Stimulated activated CD8-positive, alpha-beta memory T cell treated with anti-CD3 and anti-CD28 coated beads, Interleukin-15, amount 100 ng/mL, for 4 hours (primary cell): ENCODE data around the gene ERP27.

Source experiments
- DNase-seq, 2 donors: peaks; one replicate each; pipeline ENCODE4 v3.0.0-alpha.2; 2020; ENCODE audit warnings: low read depth in 2 of 2

The ERP27 gene

DNA sequence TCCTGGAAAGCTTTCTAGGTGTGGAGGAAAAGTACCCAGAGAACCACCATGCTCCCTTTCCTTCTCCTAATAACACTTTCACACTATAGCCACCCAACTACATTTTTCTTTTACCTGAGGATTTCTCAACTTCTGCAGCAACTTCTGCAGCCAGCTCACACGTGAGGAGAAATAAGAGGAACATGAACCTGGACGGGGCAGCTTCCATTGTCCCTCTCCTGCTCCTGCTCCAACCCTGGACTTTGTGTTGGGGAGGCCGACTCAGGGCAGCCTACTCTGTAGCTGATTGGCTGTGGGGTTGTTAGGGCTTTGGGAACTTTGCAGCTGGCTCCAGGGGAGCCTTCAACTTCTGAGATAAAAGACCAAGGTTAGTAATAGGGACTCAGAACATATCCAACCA is at the start of gene ERP27:
ERP27 (minus strand) TSS at position 237 of the 400 bp plus-strand sequence; CDS start at position 208, 29 bp downstream.
- no peak for DNase-seq

DNA sequence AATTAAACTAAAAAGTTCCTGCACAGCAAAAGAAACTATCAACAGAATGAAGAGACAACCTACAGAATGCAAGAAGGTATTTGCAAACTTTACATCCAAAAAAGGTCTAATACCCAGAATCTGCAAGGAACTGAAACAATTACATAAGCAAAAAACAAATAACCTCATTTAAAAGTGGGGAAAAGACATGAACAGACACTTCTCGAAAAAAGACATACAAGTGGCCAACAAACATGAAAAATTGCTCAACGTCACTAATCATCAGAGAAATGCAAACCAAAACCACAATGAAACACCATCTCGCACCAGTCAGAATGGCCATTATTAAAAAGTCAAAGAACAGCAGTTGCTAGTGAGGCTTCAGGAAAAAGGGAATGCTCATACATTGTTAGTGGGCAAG is 49.7 kb upstream of the ERP27 start:
- no peak for DNase-seq

DNA sequence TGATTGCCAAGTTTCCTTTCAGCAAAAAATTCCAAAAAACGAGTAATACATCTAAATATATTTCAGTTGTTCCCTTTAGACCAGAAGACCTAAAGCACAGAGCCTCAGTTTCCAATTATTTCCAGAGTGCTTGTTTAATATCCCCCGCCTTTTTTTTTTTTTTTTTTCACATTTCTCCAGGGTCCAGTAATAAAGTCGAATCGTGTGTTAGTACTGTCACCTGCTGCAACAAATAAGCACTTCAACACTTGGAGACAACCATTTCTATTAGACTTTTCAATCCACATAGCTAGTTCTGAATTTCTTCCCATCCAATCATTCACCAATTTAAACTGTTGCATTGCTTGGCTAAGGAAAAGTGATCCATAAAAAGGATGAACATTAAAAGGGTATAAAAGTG is 48.1 kb upstream of the ERP27 start:
- DNase-seq, result no peak

- DNase-seq, result no peak
Measured at GRCh38 chr12:14984766-14985285, 46.5 kb upstream of the ERP27 start.

DNA sequence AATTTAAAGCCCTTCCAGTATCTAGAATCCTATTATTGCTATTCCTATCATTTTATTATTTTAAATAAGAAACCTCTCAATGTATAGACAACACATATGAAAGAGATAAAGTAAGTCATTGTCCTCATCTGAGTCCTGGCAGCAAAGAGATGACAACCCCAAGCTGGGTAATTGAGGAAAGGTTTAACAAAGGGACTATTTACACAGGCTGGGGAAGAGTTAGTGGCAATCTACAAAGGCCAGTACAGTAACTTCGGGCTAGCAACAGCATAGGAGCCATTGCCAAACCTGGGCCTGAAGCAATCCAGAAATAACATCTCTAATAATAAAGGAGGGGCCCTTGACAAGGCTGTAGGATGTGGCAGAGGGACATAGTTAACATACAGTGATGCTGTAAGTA is 45.7 kb upstream of the ERP27 start:
- DNase-seq, result no peak

- DNase-seq, result no peak
Measured at GRCh38 chr12:14982991-14983390, 44.7 kb upstream of the ERP27 start.

DNA sequence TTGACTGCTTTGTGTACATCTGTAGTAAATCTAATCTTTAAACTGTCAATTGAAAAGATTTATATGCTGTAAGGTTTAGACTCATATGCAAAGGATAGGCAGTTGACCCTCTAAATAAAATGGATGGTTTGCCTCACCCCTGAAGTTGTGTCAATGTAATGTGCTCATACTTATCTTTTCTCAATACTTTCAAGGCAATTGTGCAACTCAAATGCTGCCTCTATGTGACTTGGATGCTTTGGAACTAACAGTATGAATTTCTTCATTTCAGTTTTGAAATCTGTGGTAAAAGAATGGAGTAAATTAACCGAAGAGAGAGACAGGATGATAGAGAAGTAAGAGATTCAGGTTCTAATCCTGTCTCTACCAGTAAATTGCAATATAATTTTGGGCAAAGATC is 44.2 kb upstream of the ERP27 start:
- DNase-seq, result no peak

GRCh38 chr12:14981049-14981448 is 42.7 kb upstream of the ERP27 start:
- DNase-seq, result no peak

- DNase-seq, result no peak
Measured at GRCh38 chr12:14979468-14979867, 41.1 kb upstream of the ERP27 start.

DNA sequence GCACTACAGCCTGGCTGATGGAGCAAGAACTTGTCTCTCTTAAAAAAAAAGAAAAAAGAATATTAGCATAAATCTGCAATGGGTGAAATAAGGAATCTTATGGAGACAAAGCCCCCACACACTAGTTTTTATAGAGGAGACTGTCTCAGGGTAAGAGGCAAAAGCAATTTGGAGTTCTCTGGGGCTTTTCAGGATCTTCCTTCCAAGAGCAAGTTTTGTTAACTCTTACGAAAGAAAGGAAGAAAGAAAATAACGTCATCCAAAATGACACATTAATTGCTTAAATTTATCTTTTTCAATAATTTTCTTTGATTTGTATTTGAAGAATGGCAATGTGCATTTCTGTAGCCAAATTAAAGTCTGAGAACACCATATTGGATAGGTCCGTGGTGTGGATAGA is 38.3 kb upstream of the ERP27 start:
- no peak for DNase-seq

- no peak for DNase-seq
Measured at GRCh38 chr12:14975457-14975856, 37.1 kb upstream of the ERP27 start.

DNA sequence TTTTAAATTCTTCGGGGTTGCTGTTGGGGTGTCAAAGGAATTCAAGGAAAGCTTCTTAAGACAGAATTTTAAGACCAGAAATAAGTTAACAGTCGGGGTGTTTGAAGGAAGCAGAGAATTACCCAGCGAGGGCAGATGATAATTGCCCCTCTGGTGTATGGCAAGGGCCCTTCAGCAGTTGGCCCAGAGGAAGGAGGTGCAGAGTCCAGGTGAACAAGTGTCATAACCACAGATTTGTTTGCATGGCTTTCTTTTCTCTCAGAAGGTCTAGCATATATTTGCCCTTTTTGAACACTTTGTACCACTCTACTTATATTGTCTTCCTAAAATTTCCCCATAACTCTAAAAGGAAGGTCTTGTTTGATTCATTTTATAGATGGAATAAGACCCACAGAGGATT is 36.3 kb upstream of the ERP27 start:
- no peak for DNase-seq

DNA sequence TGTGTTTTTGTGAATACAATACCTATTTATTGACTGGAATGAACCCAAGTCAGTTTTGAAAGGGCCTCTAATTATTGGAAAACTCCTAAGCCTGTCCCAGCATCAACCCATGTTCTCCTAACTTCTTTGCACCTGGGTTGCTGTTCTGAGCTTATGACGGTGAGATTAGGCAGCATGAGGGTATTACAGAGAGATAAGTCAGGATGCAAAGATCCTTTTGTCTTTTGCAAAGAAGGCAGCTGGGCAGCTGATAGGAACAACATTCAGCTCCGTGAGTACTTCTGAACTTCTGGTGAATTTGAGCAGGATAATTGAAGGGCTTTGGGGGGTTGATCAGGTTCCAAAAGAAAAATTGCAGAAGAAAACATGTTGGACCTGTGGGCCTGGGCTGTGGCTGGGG is 34.5 kb upstream of the ERP27 start, which contains the start of gene PDE6H:
PDE6H (plus strand) TSS at position 227 of the 400 bp plus-strand sequence. CDS start 4,971 bp downstream, outside the sequence.
- no peak for DNase-seq

DNA sequence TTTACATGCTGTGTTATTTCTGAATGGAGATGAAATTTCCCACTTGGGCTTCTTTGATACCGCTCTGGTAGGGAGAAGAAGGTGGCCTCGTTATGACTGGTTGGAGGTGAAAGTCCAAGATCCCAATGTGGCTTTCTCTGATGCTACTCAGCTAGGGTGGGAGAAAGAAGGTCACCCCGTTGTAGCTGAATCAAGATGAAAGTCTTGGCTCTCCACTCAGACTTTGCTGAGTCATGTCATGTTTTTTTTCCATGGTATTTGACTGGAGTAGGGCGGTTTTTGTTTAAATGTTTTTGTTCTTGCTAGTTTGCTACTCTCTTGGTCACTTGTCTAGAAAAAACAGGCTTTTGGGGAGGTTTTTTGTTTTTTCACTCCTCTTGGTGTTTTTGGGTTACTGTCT is 32.1 kb upstream of the ERP27 start:
- no peak for DNase-seq

DNA sequence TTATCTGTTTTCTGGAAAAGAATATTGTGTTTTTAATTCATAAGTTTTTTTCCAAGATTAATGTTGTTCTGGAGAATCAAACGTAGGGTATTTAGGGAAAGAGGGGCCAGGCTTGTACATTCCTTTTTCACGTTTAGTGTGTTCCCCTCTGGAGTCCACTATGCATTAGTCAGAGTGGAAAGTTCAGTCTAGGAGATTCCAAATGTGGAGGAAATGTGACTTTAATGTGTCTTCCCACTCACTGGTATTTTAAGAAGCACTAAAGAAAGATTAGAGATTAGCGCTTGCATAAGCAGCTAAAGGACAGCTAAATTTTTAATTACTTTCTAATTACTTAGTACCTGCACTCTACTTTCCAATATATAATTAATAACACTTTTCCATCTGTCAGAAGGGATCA is 30.1 kb upstream of the ERP27 start:
- DNase-seq, result no peak

GRCh38 chr12:14965221-14965620 is 26.9 kb upstream of the ERP27 start:
- no peak for DNase-seq

DNA sequence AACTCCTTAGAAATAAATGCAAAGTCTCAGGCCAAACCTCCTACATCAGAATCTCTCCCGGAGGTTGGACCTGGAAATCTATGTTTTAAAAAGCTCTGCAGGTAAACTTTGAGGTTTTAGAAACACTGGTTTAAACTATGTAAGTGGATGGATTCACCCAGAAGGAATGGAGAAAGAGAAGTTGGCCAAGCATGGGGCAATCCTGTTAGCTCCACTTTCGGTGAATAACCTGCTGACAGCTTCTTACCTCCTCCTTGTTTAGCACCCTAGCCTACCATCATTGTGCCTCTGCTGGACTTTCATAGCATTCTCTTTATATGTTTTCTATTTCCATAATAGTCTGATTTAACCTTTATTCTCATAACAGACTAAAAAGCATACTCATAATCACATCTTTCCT is 26.1 kb upstream of the ERP27 start:
- no peak for DNase-seq

- no peak for DNase-seq
Measured at GRCh38 chr12:14963520-14963919, 25.2 kb upstream of the ERP27 start.

GRCh38 chr12:14962797-14963196 is 24.5 kb upstream of the ERP27 start:
- no peak for DNase-seq

GRCh38 chr12:14962153-14962539 is 23.8 kb upstream of the ERP27 start:
- DNase-seq, result no peak

- DNase-seq, result peak; percentile 46 to 62
Measured at GRCh38 chr12:14961466-14962152, 23.3 kb upstream of the ERP27 start, which contains the start of gene ARHGDIB. ARHGDIB (minus strand) TSS chr12:14961601; CDS start chr12:14950712, 10,889 bp downstream.

DNA sequence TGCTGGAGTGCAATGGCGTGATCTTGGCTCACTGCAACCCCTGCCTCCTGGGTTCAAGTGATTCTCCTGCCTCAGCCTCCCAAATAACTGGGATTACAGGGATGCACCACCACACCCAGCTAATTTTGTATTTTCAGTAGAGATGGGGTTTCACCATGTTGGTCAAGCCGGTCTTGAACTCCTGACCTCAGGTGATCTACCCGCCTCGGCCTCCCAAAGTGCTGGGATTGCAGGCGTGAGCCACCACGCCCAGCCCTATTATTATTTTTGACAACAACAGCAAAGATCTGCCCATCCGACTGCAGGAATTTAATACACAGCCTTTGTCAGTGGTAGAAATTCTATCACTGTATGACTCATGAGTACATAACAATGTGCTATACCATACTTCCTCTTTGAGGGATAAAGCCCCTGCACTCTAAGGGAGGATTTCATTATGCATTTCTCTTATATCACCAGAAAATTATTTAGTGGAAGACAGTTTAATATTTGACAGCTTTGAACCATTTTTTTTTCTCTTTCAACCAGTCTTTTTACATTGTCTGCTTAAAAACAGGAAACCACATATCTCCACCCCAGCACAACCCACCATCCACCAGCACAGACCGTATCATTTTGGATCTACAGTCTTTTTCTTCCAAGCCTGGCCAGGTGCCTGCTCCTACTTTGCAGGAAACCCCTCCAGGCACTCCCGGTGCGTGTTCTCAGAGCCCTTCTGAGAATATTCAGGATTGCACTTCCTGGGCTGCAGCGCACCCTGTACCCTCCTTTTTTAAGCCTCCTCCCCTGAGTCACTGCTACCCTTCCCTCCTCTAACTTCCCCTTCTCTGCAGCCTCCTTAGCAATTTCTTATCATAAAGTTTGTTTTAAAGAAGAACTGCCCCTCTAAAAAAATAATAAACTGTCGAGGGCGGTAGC is 22.5 kb upstream of the ERP27 start:
- DNase-seq, result no peak
